HG03575 (cell line): ENCODE measurements around the gene PTPRG.

Source experiments
- ATAC-seq: cut with Tn5 transposase; IDR thresholded peaks from one replicate; pipeline ENCODE4 v1.9.1; 2021; ENCODE audit not compliant: unreplicated experiment, insufficient number of reproducible peaks, low FRiP score; ENCODE audit errors: extremely low read depth

PTPRG gene

GRCh38 chr3:62065985-62066693 lies 504.8 kb downstream of the PTPRG start:
- no peak for ATAC-seq

DNA sequence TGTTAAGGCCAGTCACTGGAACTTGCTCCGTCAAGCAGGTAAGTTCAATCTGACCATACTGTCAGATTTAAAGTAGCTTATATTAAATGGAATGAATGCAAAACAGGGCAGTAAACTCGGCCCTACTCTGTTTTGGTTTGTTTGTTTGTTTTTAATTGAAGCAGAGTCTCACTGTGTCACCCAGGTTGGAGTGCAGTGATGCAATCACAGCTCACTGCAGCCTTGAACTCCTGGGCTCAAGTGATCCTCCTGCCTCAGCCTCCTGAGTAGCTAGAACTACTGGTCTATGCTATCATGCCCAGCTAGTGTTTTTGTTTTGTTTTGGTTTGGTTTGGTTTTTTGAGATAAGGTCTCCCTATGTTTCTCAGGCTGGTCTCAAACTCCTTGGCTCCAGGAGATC lies 507.0 kb downstream of the PTPRG start:
- no peak for ATAC-seq

DNA sequence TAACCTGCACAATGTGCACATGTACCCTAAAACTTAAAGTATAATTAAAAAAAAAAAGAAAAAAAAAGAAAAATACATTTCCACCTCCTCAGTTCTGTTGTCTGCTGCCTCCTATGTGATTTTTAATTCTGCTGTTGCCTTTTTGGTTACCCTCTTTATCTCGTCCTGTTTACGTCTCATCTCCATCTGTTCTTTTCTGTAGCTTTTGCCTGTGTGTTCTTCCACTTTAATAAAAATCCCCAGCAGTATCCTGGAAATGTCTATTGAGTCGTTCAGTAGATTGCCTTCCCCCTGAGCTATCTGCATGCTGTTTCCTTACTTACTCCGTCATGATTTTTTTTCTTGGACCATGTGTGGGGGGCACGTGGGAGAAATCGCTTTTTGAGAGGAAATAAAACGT lies 509.5 kb downstream of the PTPRG start:
- no peak for ATAC-seq

DNA sequence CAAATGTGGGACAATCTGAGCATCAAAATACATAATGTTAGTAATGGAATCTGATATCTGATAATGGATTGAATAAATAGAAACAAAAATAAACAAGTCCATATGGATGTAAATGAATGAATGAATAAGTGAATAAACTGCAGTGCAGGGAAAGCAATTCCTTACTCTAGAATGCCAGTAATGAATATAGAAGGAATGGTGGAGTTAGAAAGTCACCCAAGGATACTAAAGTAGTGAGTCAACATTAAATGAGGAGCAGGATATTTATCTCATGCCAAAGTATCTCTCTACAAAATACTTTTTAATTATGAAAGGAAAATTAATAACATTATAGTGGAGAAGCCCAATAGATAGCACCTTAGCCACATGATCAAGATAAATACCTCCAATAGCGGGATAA lies 511.7 kb downstream of the PTPRG start:
- ATAC-seq, result no peak

GRCh38 chr3:62084558-62084957 lies 523.2 kb downstream of the PTPRG start:
- no peak for ATAC-seq

DNA sequence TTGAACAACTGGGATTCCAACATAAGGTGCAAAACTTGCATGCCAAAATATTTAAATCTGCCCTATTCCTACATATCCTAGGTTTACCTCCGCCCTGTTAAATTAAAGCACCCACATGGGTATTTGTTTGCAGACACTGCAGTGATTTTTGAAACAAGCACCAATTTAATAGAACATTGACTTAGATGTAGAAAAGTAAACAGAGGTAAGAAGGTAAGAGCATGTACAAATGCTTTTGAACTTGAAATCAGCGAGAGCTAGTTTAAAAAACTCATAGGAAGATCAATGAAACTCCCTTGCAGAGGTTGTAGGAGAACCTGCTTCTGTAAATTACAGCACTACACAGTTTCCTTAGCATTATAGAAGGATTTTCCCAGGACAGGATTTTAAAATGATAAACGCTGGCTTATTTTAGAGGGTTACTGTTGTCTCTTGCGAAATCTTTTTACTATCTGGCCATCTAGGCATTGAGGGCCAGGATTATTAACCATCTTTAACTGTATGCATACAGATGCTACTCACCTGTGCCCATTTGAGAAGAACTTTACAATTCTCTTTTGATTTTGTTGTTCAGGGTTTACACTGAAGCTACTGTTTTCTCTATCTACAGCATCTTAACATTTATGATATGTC lies 527.2 kb downstream of the PTPRG start:
- ATAC-seq, result no peak

GRCh38 chr3:62090066-62090465 lies 528.7 kb downstream of the PTPRG start:
- no peak for ATAC-seq

DNA sequence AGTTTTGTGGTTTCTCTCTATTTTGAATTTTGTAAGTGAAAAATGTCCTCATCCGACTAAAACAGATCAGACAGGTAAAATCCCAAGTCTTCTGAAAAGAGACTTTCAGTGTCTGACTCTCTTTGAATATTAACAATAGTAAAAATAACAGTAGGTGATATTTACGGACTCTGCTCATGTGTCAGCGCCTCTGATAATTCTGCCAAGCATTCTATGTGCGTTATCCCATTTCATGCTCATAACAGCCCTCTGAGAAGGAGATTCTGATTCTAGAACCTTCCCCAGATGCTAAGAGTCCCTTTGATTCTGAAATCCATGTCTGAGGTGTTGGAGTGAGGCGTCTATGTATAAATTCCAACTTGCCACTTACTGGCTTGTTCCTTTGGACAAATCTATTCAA lies 529.1 kb downstream of the PTPRG start:
- ATAC-seq, result no peak

GRCh38 chr3:62093025-62093424 lies 531.7 kb downstream of the PTPRG start:
- no peak for ATAC-seq

DNA sequence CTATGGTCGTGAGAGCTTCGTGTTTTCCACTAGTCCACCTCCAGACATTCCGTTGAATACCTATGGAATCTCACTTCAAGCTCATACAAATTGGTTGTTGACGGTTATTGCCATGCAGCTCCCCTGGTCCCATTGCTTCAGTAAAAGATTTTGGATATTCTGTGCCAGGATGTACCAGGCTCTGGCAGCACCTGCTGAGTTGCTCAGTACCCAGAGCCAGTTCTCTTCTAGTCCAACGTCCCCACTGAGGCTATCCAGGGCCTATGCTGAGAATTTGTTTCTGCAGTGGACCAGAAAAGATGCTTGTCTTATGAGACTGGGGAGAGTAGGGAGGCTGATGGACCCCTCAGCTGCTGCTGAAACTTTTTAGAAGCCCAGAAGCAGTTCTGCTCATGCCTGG lies 533.1 kb downstream of the PTPRG start:
- ATAC-seq, result no peak

GRCh38 chr3:62095080-62095479 lies 533.7 kb downstream of the PTPRG start:
- ATAC-seq, result no peak

DNA sequence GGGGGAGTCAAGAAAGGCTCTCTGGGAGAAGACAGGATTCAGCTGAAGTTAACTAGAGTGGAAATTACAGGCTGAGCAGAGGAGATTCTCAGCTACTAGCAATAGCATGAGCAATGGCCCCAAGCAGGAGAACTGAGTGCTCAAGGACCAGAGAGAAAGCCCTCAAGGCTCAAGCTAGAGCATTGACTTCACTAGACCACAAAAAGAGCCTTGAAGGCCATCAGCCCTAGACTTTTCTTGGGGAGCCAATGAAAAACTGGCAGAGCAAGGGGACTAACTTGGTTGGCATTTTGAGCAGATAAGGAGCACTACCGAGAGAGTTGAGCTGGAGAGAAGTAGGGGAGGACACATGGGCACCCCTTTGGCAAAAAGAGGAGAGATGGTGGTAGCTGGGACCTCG lies 534.4 kb downstream of the PTPRG start:
- no peak for ATAC-seq

GRCh38 chr3:62096521-62096920 lies 535.1 kb downstream of the PTPRG start:
- ATAC-seq, result no peak

- no peak for ATAC-seq
Observed at GRCh38 chr3:62097121-62097520, 535.8 kb downstream of the PTPRG start.

DNA sequence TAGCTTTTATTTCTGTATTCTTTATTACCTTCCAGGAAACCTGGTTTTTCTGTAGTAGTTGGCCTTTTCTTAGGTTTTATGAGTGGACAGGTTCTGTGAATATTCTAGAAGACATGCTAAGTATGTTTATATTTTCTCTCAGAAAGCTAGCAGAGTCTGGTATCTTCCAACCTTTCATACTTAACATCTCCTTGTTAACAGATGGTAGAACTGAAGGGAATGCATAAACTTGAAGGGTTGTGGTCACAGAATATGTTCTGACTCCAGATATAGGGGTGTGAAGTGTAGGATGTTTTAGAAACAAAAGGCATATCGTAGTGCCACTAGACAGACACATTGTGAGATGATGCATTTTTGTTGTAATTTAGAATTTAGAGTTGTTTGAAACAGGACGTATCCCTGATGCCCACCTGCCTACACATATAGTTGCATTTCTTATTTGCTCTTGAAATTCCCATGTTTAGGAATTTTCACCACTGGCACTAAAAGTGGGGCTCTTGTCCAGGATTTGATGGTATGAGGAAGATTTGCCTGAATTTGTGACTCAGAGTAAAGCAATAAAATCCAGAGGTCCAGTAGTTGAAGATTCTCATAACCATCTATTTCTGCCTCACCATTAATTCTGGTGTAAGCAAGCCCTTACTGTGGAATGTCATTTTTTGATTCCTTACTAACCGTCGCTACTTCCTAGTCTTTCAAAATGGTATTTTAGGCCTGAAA lies 537.4 kb downstream of the PTPRG start:
- ATAC-seq, result no peak

GRCh38 chr3:62100282-62100989 lies 539.1 kb downstream of the PTPRG start:
- no peak for ATAC-seq

- no peak for ATAC-seq
Observed at GRCh38 chr3:62101488-62101887, 540.1 kb downstream of the PTPRG start.

GRCh38 chr3:62103531-62103930 lies 542.2 kb downstream of the PTPRG start:
- ATAC-seq, result no peak

DNA sequence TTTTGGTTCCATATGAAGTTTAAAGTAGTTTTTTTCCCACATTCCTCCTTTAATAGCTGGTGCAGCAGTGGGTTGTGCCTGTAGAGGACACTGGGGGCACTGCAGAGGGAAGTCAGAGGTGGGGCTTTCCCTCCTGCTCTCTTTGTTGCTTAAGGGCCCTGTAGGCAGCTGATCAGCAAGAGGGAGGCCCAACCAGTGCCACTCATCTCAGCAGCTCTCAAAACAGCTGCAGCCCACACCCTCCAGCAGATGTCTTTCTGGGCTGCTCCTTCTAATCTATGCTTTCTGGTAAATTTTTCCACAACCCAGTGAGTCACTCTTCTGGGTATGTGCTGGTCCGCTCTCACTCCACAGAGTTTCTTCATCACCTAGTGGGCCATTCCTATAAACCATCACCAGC lies 548.2 kb downstream of the PTPRG start:
- no peak for ATAC-seq
